Kidney (tissue), 14 donors: Measurements from ENCODE around the gene PUM1. TPM values are rescaled to one million over a fixed set of nuclear protein-coding genes. Genes with fewer than 3 reads are reported as not detected.

ENCODE experiments used
- DNase-seq, 5 donors: peaks; one replicate each; pipeline ENCODE4 v3.0.0-alpha.2; 2013 to 2020
- FAIRE-seq: peaks from 2 replicates; lab custom pipeline; 2012; peaks lifted over from hg19 to GRCh38; lab: Jason Lieb, UNC
- H3K27ac ChIP-seq, 2 donors: one replicate each; pipeline ENCODE4 v1.7.0; 2013; ENCODE audit warnings: low read depth in 2 of 2, low read length in 2 of 2, inconsistent platforms in 1 of 2
- H3K27me3 ChIP-seq: one replicate; pipeline ENCODE4 v1.7.1; 2013; ENCODE audit warnings: low read length, inconsistent platforms; ENCODE audit not compliant: control insufficient read depth, insufficient read depth
- H3K36me3 ChIP-seq, 3 donors: one replicate each; pipeline versions ENCODE4 v1.7.0 to v1.7.1; 2013; ENCODE audit warnings: low read length in 3 of 3, control low read depth in 1 of 3, inconsistent platforms in 1 of 3; ENCODE audit not compliant: insufficient read depth in 3 of 3, control insufficient read depth in 2 of 3
- H3K4me1 ChIP-seq, 3 donors: one replicate each; pipeline versions ENCODE4 v1.7.0 to v1.7.1; 2013; ENCODE audit warnings: low read length in 3 of 3, inconsistent platforms in 1 of 3, low read depth in 1 of 3; ENCODE audit not compliant: control insufficient read depth in 2 of 3, insufficient read depth in 2 of 3
- H3K4me3 ChIP-seq, 3 donors: one replicate each; pipeline versions ENCODE4 v1.7.0 to v1.8.1; 2013; ENCODE audit warnings: low read length in 3 of 3, control low read depth in 1 of 3, inconsistent platforms in 1 of 3
- H3K9ac ChIP-seq, 3 donors: one replicate each; pipeline versions ENCODE4 v1.7.0 to v1.7.1; 2013; ENCODE audit warnings: low read length in 3 of 3, control low read depth in 1 of 3, inconsistent platforms in 1 of 3
- H3K9me3 ChIP-seq, 3 donors: one replicate each; pipeline versions ENCODE4 v1.7.0 to v1.7.1; 2013; ENCODE audit warnings: low read length in 3 of 3, control low read depth in 1 of 3, inconsistent platforms in 1 of 3; ENCODE audit not compliant: control insufficient read depth in 2 of 3, insufficient read depth in 1 of 3
- intact Hi-C: fragments of 100-400 bp; cut with DNase I; formaldehyde crosslinking; loops from one replicate; pipeline ENCODE4 v1.11.1; 2022
- polyA plus RNA-seq: library from polyadenylated mRNA; stranded (reverse); fragments of 350-450 nt; fragmentation: Illumina TruSeq; extraction: RNeasy Lipid Tissue Mini Kit (QIAGEN cat#74804); gene quantifications from one replicate; pipeline ENCODE4 v1.2.3, GENCODE V29; 2014; ENCODE audit warnings: low read depth, low replicate concordance; ENCODE audit not compliant: insufficient read depth
- total RNA-seq: library from RNA; stranded (reverse); fragmentation: NEBNext Ultra II Directional; extraction: Animal tissue kit (Norgen Biotek cat#: 25700); gene quantifications from one replicate; pipeline ENCODE4 v1.2.1, GENCODE V29; 2021
- TF ChIP-seq, protein P1 (sequence below): IDR thresholded peaks from 3 replicates; pipeline ENCODE4 v1.5.1; 2012; ENCODE audit warnings: mild to moderate bottlenecking, moderate library complexity, borderline replicate concordance; ENCODE audit not compliant: insufficient read depth; ENCODE audit errors: extremely low read depth
- donor health status: control.
- donor health status: control.
- donor health status: control.
- donor health status: control.
- donor health status: control.
- donor health status: DM: yes; HTN: yes; CAD: no.
- donor health status: Normal renal cell carcinoma (clear cell type).

PUM1 gene
- total and polyA plus RNA-seq, 2 donors from 2014 or later, result 19.1 to 150 TPM

DNA sequence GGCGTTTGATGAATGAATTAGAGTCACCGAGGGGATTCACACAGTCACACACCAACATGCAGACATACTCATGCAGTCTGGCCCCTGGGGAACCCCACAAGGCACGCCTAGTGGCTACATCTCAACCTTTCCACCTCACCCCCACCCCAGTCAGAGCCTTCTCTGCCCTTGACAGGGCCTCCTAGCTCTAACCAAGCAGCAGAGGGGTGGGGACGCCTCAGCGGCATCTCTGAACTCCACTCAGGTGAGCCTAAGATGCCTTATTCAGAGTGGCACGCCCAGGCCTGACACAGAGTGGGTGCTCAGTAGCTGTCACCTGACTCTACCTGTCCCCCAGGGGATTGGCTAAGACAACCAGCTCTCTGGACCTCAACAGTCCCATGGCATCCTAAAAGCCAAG is 153.3 kb downstream of the PUM1 start:
- no peak for FAIRE-seq
- H3K9ac ChIP-seq, result no peak overlapping the region
- no peaks in the 10 kb centered on the region for H3K9me3 ChIP-seq
- intact Hi-C loops, result no loop called here
- no peaks in the 10 kb centered on the region for H3K27me3 ChIP-seq
- no peak overlapping the region for H3K27ac ChIP-seq
- H3K4me3 ChIP-seq, result no peak overlapping the region
- DNase-seq, result peak in 2 of 5 donors; percentile 43 to 56
- no peaks in the 10 kb centered on the region for H3K36me3 ChIP-seq
- TF ChIP-seq, protein P1, sequence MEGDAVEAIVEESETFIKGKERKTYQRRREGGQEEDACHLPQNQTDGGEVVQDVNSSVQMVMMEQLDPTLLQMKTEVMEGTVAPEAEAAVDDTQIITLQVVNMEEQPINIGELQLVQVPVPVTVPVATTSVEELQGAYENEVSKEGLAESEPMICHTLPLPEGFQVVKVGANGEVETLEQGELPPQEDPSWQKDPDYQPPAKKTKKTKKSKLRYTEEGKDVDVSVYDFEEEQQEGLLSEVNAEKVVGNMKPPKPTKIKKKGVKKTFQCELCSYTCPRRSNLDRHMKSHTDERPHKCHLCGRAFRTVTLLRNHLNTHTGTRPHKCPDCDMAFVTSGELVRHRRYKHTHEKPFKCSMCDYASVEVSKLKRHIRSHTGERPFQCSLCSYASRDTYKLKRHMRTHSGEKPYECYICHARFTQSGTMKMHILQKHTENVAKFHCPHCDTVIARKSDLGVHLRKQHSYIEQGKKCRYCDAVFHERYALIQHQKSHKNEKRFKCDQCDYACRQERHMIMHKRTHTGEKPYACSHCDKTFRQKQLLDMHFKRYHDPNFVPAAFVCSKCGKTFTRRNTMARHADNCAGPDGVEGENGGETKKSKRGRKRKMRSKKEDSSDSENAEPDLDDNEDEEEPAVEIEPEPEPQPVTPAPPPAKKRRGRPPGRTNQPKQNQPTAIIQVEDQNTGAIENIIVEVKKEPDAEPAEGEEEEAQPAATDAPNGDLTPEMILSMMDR, result no peak
- peaks cover 0 to 10% (median 0%) of the 10 kb centered on the region in 3 donors for H3K4me1 ChIP-seq

DNA sequence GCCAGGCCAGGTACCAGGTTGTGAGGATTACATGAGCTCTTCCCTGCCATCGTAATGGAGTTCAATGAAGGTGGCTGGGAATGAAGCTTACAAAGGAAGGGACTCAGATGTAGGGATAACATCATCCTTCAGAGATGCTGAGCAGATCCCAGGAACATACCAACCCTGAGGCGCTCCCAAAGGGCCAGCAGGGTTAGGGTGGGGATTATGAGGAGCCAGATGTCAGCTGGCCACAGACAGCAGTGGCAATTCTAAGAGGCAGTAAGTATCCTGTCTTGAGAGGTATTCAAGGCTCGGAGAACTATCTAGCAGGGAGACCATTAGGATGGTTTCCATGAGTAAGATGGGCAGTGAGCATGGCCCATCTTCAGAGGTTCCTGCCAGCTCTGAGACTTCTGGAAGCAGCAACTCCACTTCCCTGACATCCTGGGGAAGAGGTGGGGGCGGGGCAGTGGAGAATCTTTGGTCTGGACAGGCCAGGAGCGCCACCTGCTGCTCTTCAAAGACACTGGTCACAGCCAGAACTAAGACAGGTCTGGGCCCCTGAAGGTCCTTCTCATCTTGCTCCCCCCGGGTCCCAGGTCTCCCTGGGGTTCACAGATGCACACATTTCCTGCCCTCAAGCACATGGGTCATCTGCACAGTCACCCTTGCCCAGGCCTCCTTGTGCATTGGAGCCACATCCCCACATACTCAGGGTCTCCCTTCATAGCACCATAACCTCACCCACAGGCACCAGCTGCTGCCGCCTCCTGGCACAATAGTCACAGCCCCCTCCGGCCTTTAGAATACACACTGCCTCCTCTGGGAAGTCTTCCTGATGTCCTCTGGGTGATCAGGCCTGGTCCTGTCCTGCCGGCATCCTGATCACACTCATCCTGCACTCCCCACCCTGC is 154.2 kb downstream of the PUM1 start:
- intact Hi-C loops, result loop anchor here (2.0 kb wide), 1 partner anchor 111 kb away; no protein-coding TSS in a partner anchor
- H3K9ac ChIP-seq, result no peak overlapping the region
- H3K9me3 ChIP-seq, result no peaks in the 10 kb centered on the region
- H3K27me3 ChIP-seq, result no peaks in the 10 kb centered on the region
- H3K36me3 ChIP-seq, result no peaks in the 10 kb centered on the region
- TF ChIP-seq, protein P1, result peak; percentile 94
- DNase-seq, result peak; percentile 90 to 95 (median 92)
- H3K4me3 ChIP-seq, result no peak overlapping the region
- FAIRE-seq, result no peak
- H3K4me1 ChIP-seq, result peaks cover 0 to 12% (median 0%) of the 10 kb centered on the region in 3 donors
- no peak overlapping the region for H3K27ac ChIP-seq

DNA sequence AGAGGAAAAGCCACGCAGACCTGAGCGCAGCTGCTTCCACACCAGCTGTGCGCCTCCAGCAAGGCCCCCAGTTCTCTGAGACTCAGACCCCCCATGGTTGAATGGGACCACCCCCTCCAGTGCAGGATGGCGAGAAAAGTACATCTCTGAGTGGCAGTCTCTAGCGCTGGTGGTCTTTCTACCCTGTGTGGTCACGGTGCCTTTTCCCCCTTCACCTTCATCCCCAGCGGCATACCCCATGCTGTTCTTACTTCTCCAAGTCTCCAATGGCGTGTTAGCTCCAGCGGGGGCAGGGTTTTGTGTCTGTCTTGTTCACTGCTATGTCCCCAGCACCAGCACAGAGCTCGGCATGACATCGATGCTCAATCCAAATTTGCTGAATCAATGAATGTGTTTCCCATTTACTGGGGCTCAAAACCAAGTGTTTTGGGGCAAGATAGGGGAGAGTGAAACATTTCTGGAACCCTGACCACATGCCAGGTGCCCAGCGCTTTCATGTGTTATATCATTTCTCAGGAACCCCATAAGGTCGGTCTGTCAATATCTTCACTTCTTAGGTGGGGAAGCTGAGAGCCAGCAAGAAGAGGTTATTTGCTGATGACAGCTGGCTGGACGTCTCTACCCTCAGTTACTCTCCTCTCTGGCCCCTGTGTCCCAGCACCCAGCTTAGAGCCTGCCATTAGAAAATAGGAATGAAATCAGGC is 156.0 kb downstream of the PUM1 start:
- peaks cover 0 to 12% (median 0%) of the 10 kb centered on the region in 3 donors for H3K4me1 ChIP-seq
- no peak overlapping the region for H3K27ac ChIP-seq
- H3K4me3 ChIP-seq, result peak overlapping the region in 1 of 3 donors; percentile 35
- FAIRE-seq (no peak), DNase-seq (peak in 3 of 5 donors; percentile 26 to 49 (median 39))
- intact Hi-C loops, result loop anchor here (2.0 kb wide), 1 partner anchor 109 kb away; no protein-coding TSS in a partner anchor
- no peaks in the 10 kb centered on the region for H3K27me3 ChIP-seq
- H3K9ac ChIP-seq, result no peak overlapping the region
- H3K9me3 ChIP-seq, result no peaks in the 10 kb centered on the region
- TF ChIP-seq, protein P1, result no peak
- H3K36me3 ChIP-seq, result no peaks in the 10 kb centered on the region
